22Rv1 (cell line): Measurements from ENCODE around the gene PCDHB7.

Source experiments
- CTCF ChIP-seq: fragments of 450-650 bp; IDR thresholded peaks from 2 replicates; pipeline ENCODE4 v1.5.1; 2017; ENCODE audit warnings: mild to moderate bottlenecking
- ZFX ChIP-seq: fragments of 450-650 bp; IDR thresholded peaks from 2 replicates; pipeline ENCODE4 v1.6.1; 2017; ENCODE audit warnings: antibody characterized with exemption, borderline replicate concordance

- TF ChIP-seq CTCF, result no peak
- TF ChIP-seq ZFX, result no peak
Observed at GRCh38 chr5:141196363-141196762, 23.9 kb downstream of the PCDHB7 start.
